Activated CD8-positive, alpha-beta memory T cell treated with anti-CD3 and anti-CD28 coated beads, Interleukin-2, amount 50 U/mL, for 4 hours (primary cell): Measurements from ENCODE around the gene MRPL9.

Experiments
- DNase-seq: peaks from one replicate; pipeline ENCODE4 v3.0.0-alpha.2; 2020

Gene MRPL9

GRCh38 chr1:151710187-151710840, 53.0 kb downstream of the MRPL9 start:
- DNase-seq = no peak
